GM18505 (cell line): ENCODE data around the gene NELL1.
"Not testable (repeated sequence)": the region's sequence is repeated elsewhere in the genome, so short reads cannot be mapped to it uniquely, and the experiment has no call there.

Source experiments
- ATAC-seq: cut with Tn5 transposase; IDR thresholded peaks from one replicate; pipeline ENCODE4 v1.9.1; 2021; ENCODE audit not compliant: unreplicated experiment
- POLR2A ChIP-seq: IDR thresholded peaks from 4 replicates; pipeline ENCODE4 v1.6.1; 2011; ENCODE audit warnings: borderline replicate concordance; ENCODE audit not compliant: insufficient read depth, insufficient read length; ENCODE audit errors: extremely low read depth

Gene NELL1

GRCh38 chr11:21262992-21263391 is 593.6 kb downstream of the NELL1 start:
- no peak for ATAC-seq
- TF ChIP-seq POLR2A: no peak

GRCh38 chr11:21264125-21264524 is 594.7 kb downstream of the NELL1 start:
- ATAC-seq: no peak
- TF ChIP-seq POLR2A: no peak

GRCh38 chr11:21268036-21268435 is 598.6 kb downstream of the NELL1 start:
- no peak for TF ChIP-seq POLR2A
- ATAC-seq: no peak

GRCh38 chr11:21272139-21272538 is 602.8 kb downstream of the NELL1 start:
- not testable (repeated sequence) for ATAC-seq

GRCh38 chr11:21278840-21279239 is 609.5 kb downstream of the NELL1 start:
- no peak for TF ChIP-seq POLR2A
- ATAC-seq: no peak

- no peak for TF ChIP-seq POLR2A
- ATAC-seq: no peak
These were observed 615.7 kb downstream of the NELL1 start for GRCh38 chr11:21285104-21285503.

GRCh38 chr11:21289686-21290085 is 620.3 kb downstream of the NELL1 start:
- TF ChIP-seq POLR2A: no peak
- no peak for ATAC-seq

- no peak for TF ChIP-seq POLR2A
- no peak for ATAC-seq
These were observed 626.1 kb downstream of the NELL1 start for GRCh38 chr11:21295508-21295907.

- no peak for ATAC-seq
- no peak for TF ChIP-seq POLR2A
These were observed 632.6 kb downstream of the NELL1 start for GRCh38 chr11:21301981-21302380.

- TF ChIP-seq POLR2A: no peak
- no peak for ATAC-seq
These were observed 637.5 kb downstream of the NELL1 start for GRCh38 chr11:21306739-21307358.

GRCh38 chr11:21307874-21308273 is 638.5 kb downstream of the NELL1 start:
- no peak for ATAC-seq
- TF ChIP-seq POLR2A: no peak

GRCh38 chr11:21316591-21316990 is 647.2 kb downstream of the NELL1 start:
- no peak for TF ChIP-seq POLR2A
- ATAC-seq: no peak

- no peak for TF ChIP-seq POLR2A
- ATAC-seq: no peak
These were observed 651.7 kb downstream of the NELL1 start for GRCh38 chr11:21321072-21321471.

GRCh38 chr11:21321530-21321929 is 652.1 kb downstream of the NELL1 start:
- no peak for ATAC-seq

GRCh38 chr11:21323617-21324016 is 654.2 kb downstream of the NELL1 start:
- no peak for TF ChIP-seq POLR2A
- ATAC-seq: no peak

More at GRCh38 chr11:21321530-21321929, 652.1 kb downstream of the NELL1 start:
- no peak for TF ChIP-seq POLR2A
